Fibroblast of lung (primary cell): Measurements from ENCODE around the gene MSLN. TPM values are rescaled to one million over a fixed set of nuclear protein-coding genes. Genes with fewer than 3 reads are reported as not detected.

ENCODE experiments used
- DNase-seq, 2 donors: peaks; one replicate each; pipeline versions ENCODE4 v3.0.0 to v3.0.0-alpha.2; 2010; ENCODE audit warnings: low read depth in 2 of 2
- H2AFZ ChIP-seq: 2 replicates; pipeline ENCODE4 v1.5.1; 2012; ENCODE audit warnings: low read length, control low read depth, inconsistent platforms
- H3K27ac ChIP-seq: 2 replicates; pipeline ENCODE4 v1.5.1; 2011; ENCODE audit warnings: low read length, control low read depth; ENCODE audit not compliant: insufficient read depth
- H3K27me3 ChIP-seq: 2 replicates; pipeline ENCODE4 v1.5.1; 2011; ENCODE audit warnings: mild to moderate bottlenecking, low read length; ENCODE audit not compliant: control insufficient read depth, insufficient read depth
- H3K36me3 ChIP-seq: 2 replicates; pipeline ENCODE4 v1.5.1; 2011; ENCODE audit warnings: low read length; ENCODE audit not compliant: control insufficient read depth, insufficient read depth
- H3K4me1 ChIP-seq: 2 replicates; pipeline ENCODE4 v1.5.1; 2011; ENCODE audit warnings: low read length; ENCODE audit not compliant: control insufficient read depth, insufficient read depth; ENCODE audit errors: extremely low read depth
- H3K4me2 ChIP-seq: 2 replicates; pipeline ENCODE4 v1.5.1; 2011; ENCODE audit warnings: low read length, control low read depth; ENCODE audit not compliant: insufficient read depth; ENCODE audit errors: extremely low read depth
- H3K4me3 ChIP-seq, 4 experiments: fragments of 200-600 bp in 1 of 4; sonication (generic) in 1 of 4; replicated peaks in 1 of 4; 2 replicates each; pipeline ENCODE4 v1.5.1; 2011 to 2016; ENCODE audit warnings: low read length in 4 of 4, low read depth in 3 of 4, mild to moderate bottlenecking in 3 of 4, control low read depth in 2 of 4, inconsistent platforms in 1 of 4, mixed read lengths in 1 of 4; ENCODE audit not compliant: insufficient read depth in 1 of 4; ENCODE audit errors: control extremely low read depth in 1 of 4
- H3K79me2 ChIP-seq: 2 replicates; pipeline ENCODE4 v1.5.1; 2012; ENCODE audit warnings: mild to moderate bottlenecking, low read length, inconsistent platforms; ENCODE audit not compliant: control insufficient read depth, insufficient read depth
- H3K9ac ChIP-seq: 2 replicates; pipeline ENCODE4 v1.5.1; 2011; ENCODE audit warnings: mild to moderate bottlenecking, low read length, control low read depth; ENCODE audit not compliant: insufficient read depth
- H3K9me3 ChIP-seq: 2 replicates; pipeline ENCODE4 v1.5.1; 2012; ENCODE audit warnings: low read depth, low read length; ENCODE audit not compliant: control insufficient read depth, insufficient read depth
- H4K20me1 ChIP-seq: 2 replicates; pipeline ENCODE4 v1.5.1; 2011; ENCODE audit warnings: low read length; ENCODE audit not compliant: control insufficient read depth, insufficient read depth; ENCODE audit errors: extremely low read depth
- CTCF ChIP-seq, 2 donors: IDR thresholded peaks in 1 of 2; conservative IDR thresholded peaks in 1 of 2; 1 replicate in 1 of 2; 2 replicates in 1 of 2; pipeline ENCODE4 v1.5.1; 2011 to 2012; ENCODE audit warnings: low read length in 2 of 2, control low read depth in 1 of 2, inconsistent platforms in 1 of 2, low read depth in 1 of 2, mild to moderate bottlenecking in 1 of 2
- EZH2 ChIP-seq: IDR thresholded peaks from 2 replicates; pipeline ENCODE4 v1.5.1; 2012; ENCODE audit warnings: low read length, control low read depth, mild to moderate bottlenecking; ENCODE audit errors: missing control alignments
- polyA plus RNA-seq, 2 donors: library from polyadenylated mRNA; depleted of rRNA in 1 of 2; stranded (reverse) in 1 of 2; unstranded in 1 of 2; fragments of >200 nt; gene quantifications; 2 replicates each; pipeline ENCODE4 v1.2.1, GENCODE V29; 2011 to 2012; ENCODE audit warnings: missing spikeins in 1 of 2
- total RNA-seq: library from RNA; depleted of rRNA; stranded (reverse); fragments of >200 nt; gene quantifications from 2 replicates; pipeline ENCODE4 v1.2.1, GENCODE V29; 2014

The MSLN gene
- total and polyA plus RNA-seq, 2 donors (not counting 1 experiment from before 2014, with no cell fraction given) = not detected

GRCh38 chr16:736936-737481, 23.5 kb upstream of the MSLN start:
- H3K9ac ChIP-seq = no peak overlapping the region
- no peak overlapping the region for H3K27ac ChIP-seq
- H3K79me2 ChIP-seq = peaks cover 3% of the 10 kb centered on the region
- H3K4me3 ChIP-seq = no peak overlapping the region
- H3K4me2 ChIP-seq = no peak overlapping the region
- H3K36me3 ChIP-seq = peaks cover 22% of the 10 kb centered on the region
- H3K9me3 ChIP-seq = no peaks in the 10 kb centered on the region
- no peaks in the 10 kb centered on the region for H3K27me3 ChIP-seq
- no peaks in the 10 kb centered on the region for H4K20me1 ChIP-seq
- no peak for DNase-seq
- TF ChIP-seq CTCF (conservative IDR thresholded peaks at IDR 0.05 in 1 of 2, IDR thresholded peaks at IDR 0.05 in 1 of 2; ENCODE audit: low read depth in 1 of 2, low read length in 2 of 2) (no peak), EZH2 (no peak)
- no peak overlapping the region for H2AFZ ChIP-seq
- no peaks in the 10 kb centered on the region for H3K4me1 ChIP-seq

- Histone ChIP-seq H3K4me3 (peak overlapping the region; percentile 55 to 91 (median 64)), H3K36me3 (peaks cover 10% of the 10 kb centered on the region), H3K4me2 (peak overlapping the region; percentile 79), H3K79me2 (peaks cover 3% of the 10 kb centered on the region), H2AFZ (no peak overlapping the region), H3K27ac (peak overlapping the region; percentile 24), H3K4me1 (no peaks in the 10 kb centered on the region), H3K9ac (peak overlapping the region; percentile 60), H4K20me1 (no peaks in the 10 kb centered on the region), H3K9me3 (no peaks in the 10 kb centered on the region), H3K27me3 (no peaks in the 10 kb centered on the region)
- TF ChIP-seq EZH2 (no peak), CTCF (conservative IDR thresholded peaks at IDR 0.05 in 1 of 2, IDR thresholded peaks at IDR 0.05 in 1 of 2; ENCODE audit: low read depth in 1 of 2, low read length in 2 of 2) (no peak)
- DNase-seq = no peak
These were observed 20.7 kb upstream of the MSLN start for GRCh38 chr16:739560-740458.

- TF ChIP-seq CTCF (conservative IDR thresholded peaks at IDR 0.05 in 1 of 2, IDR thresholded peaks at IDR 0.05 in 1 of 2; ENCODE audit: low read depth in 1 of 2, low read length in 2 of 2) = no peak
- no peak for TF ChIP-seq EZH2
- DNase-seq = no peak
- peak overlapping the region; percentile 24 for H3K27ac ChIP-seq
These were observed 20.1 kb upstream of the MSLN start for GRCh38 chr16:740459-740763.

More at GRCh38 chr16:740459-740763, 20.1 kb upstream of the MSLN start:
- H3K9ac ChIP-seq = peak overlapping the region; percentile 60
- H3K4me1 ChIP-seq = no peaks in the 10 kb centered on the region
- H3K27me3 ChIP-seq = no peaks in the 10 kb centered on the region
- H3K4me3 ChIP-seq = peak overlapping the region; percentile 55 to 91 (median 64)
- H3K36me3 ChIP-seq = peaks cover 8% of the 10 kb centered on the region
- no peak overlapping the region for H2AFZ ChIP-seq
- no peaks in the 10 kb centered on the region for H3K9me3 ChIP-seq
- H3K4me2 ChIP-seq = peak overlapping the region; percentile 79
- H3K79me2 ChIP-seq = peaks cover 3% of the 10 kb centered on the region
- H4K20me1 ChIP-seq = no peaks in the 10 kb centered on the region
